GM18511 (cell line): ENCODE data around the gene ZMAT3.
"Not testable (repeated sequence)": the region's sequence is repeated elsewhere in the genome, so short reads cannot be mapped to it uniquely, and the experiment has no call there.

Experiments
- ATAC-seq: cut with Tn5 transposase; IDR thresholded peaks from one replicate; pipeline ENCODE4 v1.9.1; 2021; ENCODE audit warnings: mild to moderate bottlenecking, moderate library complexity; ENCODE audit not compliant: unreplicated experiment

Gene ZMAT3

GRCh38 chr3:179071323-179072099 is at the start of gene ZMAT3:
TSS of gene ZMAT3 (minus strand) at chr3:179071809. CDS start at chr3:179067752, 4,057 bp downstream.
- peak; percentile 72 for ATAC-seq

- no peak for ATAC-seq
Observed at GRCh38 chr3:179116816-179117215, 45.2 kb upstream of the ZMAT3 start.

GRCh38 chr3:179115444-179115843 is 43.8 kb upstream of the ZMAT3 start:
- ATAC-seq: not testable (repeated sequence)

- ATAC-seq: no peak
Observed at GRCh38 chr3:179113903-179114302, 42.3 kb upstream of the ZMAT3 start.

- ATAC-seq: no peak
Observed at GRCh38 chr3:179108086-179108485, 36.5 kb upstream of the ZMAT3 start.

GRCh38 chr3:179107617-179108016 is 36.0 kb upstream of the ZMAT3 start:
- no peak for ATAC-seq

GRCh38 chr3:179105881-179106280 is 34.3 kb upstream of the ZMAT3 start:
- ATAC-seq: peak; percentile 47

GRCh38 chr3:179100652-179101051 is 29.0 kb upstream of the ZMAT3 start:
- ATAC-seq: no peak

GRCh38 chr3:179098388-179099077 is 26.9 kb upstream of the ZMAT3 start:
- ATAC-seq: no peak

- no peak for ATAC-seq
Observed at GRCh38 chr3:179093807-179094206, 22.2 kb upstream of the ZMAT3 start.

- peak; percentile 79 for ATAC-seq
Observed at GRCh38 chr3:179091113-179091512, 19.5 kb upstream of the ZMAT3 start.

GRCh38 chr3:179088306-179088705 is 16.7 kb upstream of the ZMAT3 start:
- no peak for ATAC-seq

GRCh38 chr3:179083977-179084376 is 12.4 kb upstream of the ZMAT3 start:
- ATAC-seq: no peak

GRCh38 chr3:179082416-179082815 is 10.8 kb upstream of the ZMAT3 start:
- no peak for ATAC-seq

- ATAC-seq: no peak
Observed at GRCh38 chr3:179081885-179082284, 10.3 kb upstream of the ZMAT3 start.

GRCh38 chr3:179079537-179079936 is 7.9 kb upstream of the ZMAT3 start:
- no peak for ATAC-seq

- peak; percentile 39 for ATAC-seq
Observed at GRCh38 chr3:179076243-179077027, 4.8 kb upstream of the ZMAT3 start.

- ATAC-seq: peak; percentile 37
Observed at GRCh38 chr3:179074656-179075055, 3.0 kb upstream of the ZMAT3 start.

GRCh38 chr3:179073816-179074215 is 2.2 kb upstream of the ZMAT3 start:
- no peak for ATAC-seq

GRCh38 chr3:179072100-179072438 is 460 bp upstream of the ZMAT3 start:
- peak; percentile 37 for ATAC-seq

GRCh38 chr3:179071027-179071322 is 634 bp downstream of the ZMAT3 start:
- ATAC-seq: no peak
